Measurements from ENCODE around the gene DSTN. TPM values are rescaled to one million over a fixed set of nuclear protein-coding genes. Genes with fewer than 3 reads are reported as not detected.

The DSTN gene
- total and polyA plus RNA-seq, 2 experiments from 2014 or later: 162 to 459 TPM

DNA sequence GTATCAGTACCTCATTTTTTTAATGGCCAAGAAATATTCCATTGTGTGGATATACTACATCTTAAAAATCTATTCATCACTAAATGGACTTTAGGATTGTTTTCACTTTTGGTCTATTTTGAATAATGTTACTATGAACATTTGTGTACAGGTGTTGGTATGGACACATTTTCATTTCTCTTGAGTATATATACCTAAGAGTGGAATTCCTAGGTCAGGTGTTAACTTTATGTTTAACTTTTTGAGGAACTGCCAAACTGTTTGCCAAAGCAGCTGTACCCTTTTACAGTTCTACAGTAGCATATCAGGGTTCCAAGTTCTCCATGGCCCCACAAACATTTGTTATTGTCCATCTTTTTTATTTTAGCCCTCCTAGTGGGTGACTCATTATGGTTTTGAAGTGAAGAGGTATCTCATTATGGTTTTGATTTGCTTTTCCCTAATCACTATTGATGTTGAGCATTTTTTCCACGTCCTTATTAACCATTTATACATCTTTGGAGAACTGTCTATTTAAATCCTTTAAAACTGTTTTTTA is 28.2 kb downstream of the DSTN start:
- peaks cover 6% of the 10 kb centered on the region for H3K27me3 Mint-ChIP-seq (ENCODE audit: insufficient read depth, low read depth, poor library complexity)
- H3K9me2 ChIP-seq (ENCODE audit: insufficient read depth): 0 out of 2 replicates have a peak, but pooled peaks cover 5% of the 10 kb centered on the region
- no peak overlapping the region for H3K4me3 Mint-ChIP-seq
- H3K27ac Mint-ChIP-seq: no peak overlapping the region
- no peak overlapping the region for H2AFZ ChIP-seq
- H3K36me3 Mint-ChIP-seq (ENCODE audit: low read depth): peaks cover 7% of the 10 kb centered on the region; the same call in 2 of the 3 replicates
- H3K4me3 ChIP-seq: no peak overlapping the region
- H3K27ac ChIP-seq (ENCODE audit: low read depth): no peak overlapping the region
- peaks cover 38% of the 10 kb centered on the region for H3K4me1 ChIP-seq (ENCODE audit: insufficient read depth)
- H3F3A ChIP-seq (replicated peaks; ENCODE audit: low read depth): no peaks in the 10 kb centered on the region
- H3K9me3 Mint-ChIP-seq: no peaks in the 10 kb centered on the region
- H4K20me1 ChIP-seq (replicated peaks; ENCODE audit: insufficient read depth): peaks cover 9% of the 10 kb centered on the region
- H3K79me2 ChIP-seq (replicated peaks; ENCODE audit: insufficient read depth): peaks cover 89% of the 10 kb centered on the region
- H3K27me3 ChIP-seq (ENCODE audit: insufficient read depth): no peaks in the 10 kb centered on the region
- no peaks in the 10 kb centered on the region; the same call in 1 of the 2 replicates for H3K36me3 ChIP-seq (ENCODE audit: insufficient read depth)
- ATAC-seq (no peak), DNase-seq (ENCODE audit: low spot score) (no peak)
- peaks cover 58% of the 10 kb centered on the region for H3K4me1 Mint-ChIP-seq
- no peak overlapping the region for H3K4me2 ChIP-seq
- TF ChIP-seq POLR2AphosphoS5 (IDR thresholded peaks at IDR 0.05; ENCODE audit: low read depth): no peak
- no peak for TF ChIP-seq ZNF331 (CRISPR knock-in tag; IDR thresholded peaks at IDR 0.05; ENCODE audit: low read depth)
- TF ChIP-seq EZH2phosphoT487 (IDR thresholded peaks at IDR 0.05; ENCODE audit: unreplicated experiment): no peak
- no peak for TF ChIP-seq CREB1 (CRISPR knock-in tag; IDR thresholded peaks at IDR 0.05; ENCODE audit: low read depth)
- TF ChIP-seq, protein P1, sequence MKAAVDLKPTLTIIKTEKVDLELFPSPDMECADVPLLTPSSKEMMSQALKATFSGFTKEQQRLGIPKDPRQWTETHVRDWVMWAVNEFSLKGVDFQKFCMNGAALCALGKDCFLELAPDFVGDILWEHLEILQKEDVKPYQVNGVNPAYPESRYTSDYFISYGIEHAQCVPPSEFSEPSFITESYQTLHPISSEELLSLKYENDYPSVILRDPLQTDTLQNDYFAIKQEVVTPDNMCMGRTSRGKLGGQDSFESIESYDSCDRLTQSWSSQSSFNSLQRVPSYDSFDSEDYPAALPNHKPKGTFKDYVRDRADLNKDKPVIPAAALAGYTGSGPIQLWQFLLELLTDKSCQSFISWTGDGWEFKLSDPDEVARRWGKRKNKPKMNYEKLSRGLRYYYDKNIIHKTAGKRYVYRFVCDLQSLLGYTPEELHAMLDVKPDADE (IDR thresholded peaks at IDR 0.05): no peak
- TF ChIP-seq NANOG (IDR thresholded peaks at IDR 0.05; ENCODE audit: borderline replicate concordance): no peak
- no peak for TF ChIP-seq EZH2 (IDR thresholded peaks at IDR 0.05; ENCODE audit: low read depth, unreplicated experiment)
- no peak for TF ChIP-seq JUNB (IDR thresholded peaks at IDR 0.05; ENCODE audit: unreplicated experiment)
- no peak for TF ChIP-seq STAT1 (IDR thresholded peaks at IDR 0.05; ENCODE audit: unreplicated experiment)
- TF ChIP-seq, protein P2, sequence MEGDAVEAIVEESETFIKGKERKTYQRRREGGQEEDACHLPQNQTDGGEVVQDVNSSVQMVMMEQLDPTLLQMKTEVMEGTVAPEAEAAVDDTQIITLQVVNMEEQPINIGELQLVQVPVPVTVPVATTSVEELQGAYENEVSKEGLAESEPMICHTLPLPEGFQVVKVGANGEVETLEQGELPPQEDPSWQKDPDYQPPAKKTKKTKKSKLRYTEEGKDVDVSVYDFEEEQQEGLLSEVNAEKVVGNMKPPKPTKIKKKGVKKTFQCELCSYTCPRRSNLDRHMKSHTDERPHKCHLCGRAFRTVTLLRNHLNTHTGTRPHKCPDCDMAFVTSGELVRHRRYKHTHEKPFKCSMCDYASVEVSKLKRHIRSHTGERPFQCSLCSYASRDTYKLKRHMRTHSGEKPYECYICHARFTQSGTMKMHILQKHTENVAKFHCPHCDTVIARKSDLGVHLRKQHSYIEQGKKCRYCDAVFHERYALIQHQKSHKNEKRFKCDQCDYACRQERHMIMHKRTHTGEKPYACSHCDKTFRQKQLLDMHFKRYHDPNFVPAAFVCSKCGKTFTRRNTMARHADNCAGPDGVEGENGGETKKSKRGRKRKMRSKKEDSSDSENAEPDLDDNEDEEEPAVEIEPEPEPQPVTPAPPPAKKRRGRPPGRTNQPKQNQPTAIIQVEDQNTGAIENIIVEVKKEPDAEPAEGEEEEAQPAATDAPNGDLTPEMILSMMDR (conservative IDR thresholded peaks at IDR 0.05; ENCODE audit: low read depth in 2 of 2): no peak
- no peak for TF ChIP-seq ZNF114 (CRISPR knock-in tag; IDR thresholded peaks at IDR 0.05)
- TF ChIP-seq, protein P3, sequence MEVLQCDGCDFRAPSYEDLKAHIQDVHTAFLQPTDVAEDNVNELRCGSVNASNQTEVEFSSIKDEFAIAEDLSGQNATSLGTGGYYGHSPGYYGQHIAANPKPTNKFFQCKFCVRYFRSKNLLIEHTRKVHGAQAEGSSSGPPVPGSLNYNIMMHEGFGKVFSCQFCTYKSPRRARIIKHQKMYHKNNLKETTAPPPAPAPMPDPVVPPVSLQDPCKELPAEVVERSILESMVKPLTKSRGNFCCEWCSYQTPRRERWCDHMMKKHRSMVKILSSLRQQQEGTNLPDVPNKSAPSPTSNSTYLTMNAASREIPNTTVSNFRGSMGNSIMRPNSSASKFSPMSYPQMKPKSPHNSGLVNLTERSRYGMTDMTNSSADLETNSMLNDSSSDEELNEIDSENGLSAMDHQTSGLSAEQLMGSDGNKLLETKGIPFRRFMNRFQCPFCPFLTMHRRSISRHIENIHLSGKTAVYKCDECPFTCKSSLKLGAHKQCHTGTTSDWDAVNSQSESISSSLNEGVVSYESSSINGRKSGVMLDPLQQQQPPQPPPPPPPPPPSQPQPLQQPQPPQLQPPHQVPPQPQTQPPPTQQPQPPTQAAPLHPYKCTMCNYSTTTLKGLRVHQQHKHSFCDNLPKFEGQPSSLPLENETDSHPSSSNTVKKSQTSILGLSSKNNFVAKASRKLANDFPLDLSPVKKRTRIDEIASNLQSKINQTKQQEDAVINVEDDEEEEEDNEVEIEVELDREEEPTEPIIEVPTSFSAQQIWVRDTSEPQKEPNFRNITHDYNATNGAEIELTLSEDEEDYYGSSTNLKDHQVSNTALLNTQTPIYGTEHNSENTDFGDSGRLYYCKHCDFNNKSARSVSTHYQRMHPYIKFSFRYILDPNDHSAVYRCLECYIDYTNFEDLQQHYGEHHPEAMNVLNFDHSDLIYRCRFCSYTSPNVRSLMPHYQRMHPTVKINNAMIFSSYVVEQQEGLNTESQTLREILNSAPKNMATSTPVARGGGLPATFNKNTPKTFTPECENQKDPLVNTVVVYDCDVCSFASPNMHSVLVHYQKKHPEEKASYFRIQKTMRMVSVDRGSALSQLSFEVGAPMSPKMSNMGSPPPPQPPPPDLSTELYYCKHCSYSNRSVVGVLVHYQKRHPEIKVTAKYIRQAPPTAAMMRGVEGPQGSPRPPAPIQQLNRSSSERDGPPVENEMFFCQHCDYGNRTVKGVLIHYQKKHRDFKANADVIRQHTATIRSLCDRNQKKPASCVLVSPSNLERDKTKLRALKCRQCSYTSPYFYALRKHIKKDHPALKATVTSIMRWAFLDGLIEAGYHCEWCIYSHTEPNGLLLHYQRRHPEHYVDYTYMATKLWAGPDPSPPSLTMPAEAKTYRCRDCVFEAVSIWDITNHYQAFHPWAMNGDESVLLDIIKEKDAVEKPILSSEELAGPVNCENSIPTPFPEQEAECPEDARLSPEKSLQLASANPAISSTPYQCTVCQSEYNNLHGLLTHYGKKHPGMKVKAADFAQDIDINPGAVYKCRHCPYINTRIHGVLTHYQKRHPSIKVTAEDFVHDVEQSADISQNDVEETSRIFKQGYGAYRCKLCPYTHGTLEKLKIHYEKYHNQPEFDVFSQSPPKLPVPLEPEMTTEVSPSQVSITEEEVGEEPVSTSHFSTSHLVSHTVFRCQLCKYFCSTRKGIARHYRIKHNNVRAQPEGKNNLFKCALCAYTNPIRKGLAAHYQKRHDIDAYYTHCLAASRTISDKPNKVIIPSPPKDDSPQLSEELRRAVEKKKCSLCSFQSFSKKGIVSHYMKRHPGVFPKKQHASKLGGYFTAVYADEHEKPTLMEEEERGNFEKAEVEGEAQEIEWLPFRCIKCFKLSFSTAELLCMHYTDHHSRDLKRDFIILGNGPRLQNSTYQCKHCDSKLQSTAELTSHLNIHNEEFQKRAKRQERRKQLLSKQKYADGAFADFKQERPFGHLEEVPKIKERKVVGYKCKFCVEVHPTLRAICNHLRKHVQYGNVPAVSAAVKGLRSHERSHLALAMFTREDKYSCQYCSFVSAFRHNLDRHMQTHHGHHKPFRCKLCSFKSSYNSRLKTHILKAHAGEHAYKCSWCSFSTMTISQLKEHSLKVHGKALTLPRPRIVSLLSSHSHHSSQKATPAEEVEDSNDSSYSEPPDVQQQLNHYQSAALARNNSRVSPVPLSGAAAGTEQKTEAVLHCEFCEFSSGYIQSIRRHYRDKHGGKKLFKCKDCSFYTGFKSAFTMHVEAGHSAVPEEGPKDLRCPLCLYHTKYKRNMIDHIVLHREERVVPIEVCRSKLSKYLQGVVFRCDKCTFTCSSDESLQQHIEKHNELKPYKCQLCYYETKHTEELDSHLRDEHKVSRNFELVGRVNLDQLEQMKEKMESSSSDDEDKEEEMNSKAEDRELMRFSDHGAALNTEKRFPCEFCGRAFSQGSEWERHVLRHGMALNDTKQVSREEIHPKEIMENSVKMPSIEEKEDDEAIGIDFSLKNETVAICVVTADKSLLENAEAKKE (CRISPR knock-in tag; IDR thresholded peaks at IDR 0.05): no peak

All from GM23338 (cell line).